Measurements from ENCODE around the gene ATG13.

ATG13 gene

DNA sequence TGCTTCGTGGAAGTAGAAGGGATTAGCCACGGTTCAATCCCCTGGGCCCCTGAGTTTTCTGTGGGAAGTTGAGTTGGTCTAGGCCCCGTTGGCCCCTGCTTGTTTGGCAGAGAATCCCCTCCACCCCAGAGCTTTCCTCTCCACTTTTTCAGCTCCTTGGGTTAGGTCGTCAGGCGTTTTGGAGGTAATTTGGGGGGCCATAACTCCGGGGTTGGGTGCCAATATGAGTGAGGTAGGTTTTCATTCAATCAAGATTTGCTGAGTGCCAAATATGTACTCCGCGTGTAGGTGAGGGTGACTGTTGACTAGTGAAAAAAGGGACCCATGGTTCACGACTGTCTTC is 590 bp downstream of the ATG13 start:
- Histone ChIP-seq H3K27ac (ENCODE audit: low read length) (peak overlapping the region; percentile 86; the same call in 1 of the 2 replicates), H3K79me2 (ENCODE audit: low read length) (peaks cover 59% of the 10 kb centered on the region), H3K4me3 (ENCODE audit: low read length) (peak overlapping the region; percentile 93)

GRCh38 chr11:46618837-46619236 is 1.5 kb downstream of the ATG13 start:
- no peak for TF ChIP-seq EZH2phosphoT487 (IDR thresholded peaks at IDR 0.05; ENCODE audit: low read length)
- no peak for TF ChIP-seq EZH2 (optimal IDR thresholded peaks at IDR 0.05; ENCODE audit: low read depth, low read length)
- TF ChIP-seq, protein P1, sequence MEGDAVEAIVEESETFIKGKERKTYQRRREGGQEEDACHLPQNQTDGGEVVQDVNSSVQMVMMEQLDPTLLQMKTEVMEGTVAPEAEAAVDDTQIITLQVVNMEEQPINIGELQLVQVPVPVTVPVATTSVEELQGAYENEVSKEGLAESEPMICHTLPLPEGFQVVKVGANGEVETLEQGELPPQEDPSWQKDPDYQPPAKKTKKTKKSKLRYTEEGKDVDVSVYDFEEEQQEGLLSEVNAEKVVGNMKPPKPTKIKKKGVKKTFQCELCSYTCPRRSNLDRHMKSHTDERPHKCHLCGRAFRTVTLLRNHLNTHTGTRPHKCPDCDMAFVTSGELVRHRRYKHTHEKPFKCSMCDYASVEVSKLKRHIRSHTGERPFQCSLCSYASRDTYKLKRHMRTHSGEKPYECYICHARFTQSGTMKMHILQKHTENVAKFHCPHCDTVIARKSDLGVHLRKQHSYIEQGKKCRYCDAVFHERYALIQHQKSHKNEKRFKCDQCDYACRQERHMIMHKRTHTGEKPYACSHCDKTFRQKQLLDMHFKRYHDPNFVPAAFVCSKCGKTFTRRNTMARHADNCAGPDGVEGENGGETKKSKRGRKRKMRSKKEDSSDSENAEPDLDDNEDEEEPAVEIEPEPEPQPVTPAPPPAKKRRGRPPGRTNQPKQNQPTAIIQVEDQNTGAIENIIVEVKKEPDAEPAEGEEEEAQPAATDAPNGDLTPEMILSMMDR (IDR thresholded peaks at IDR 0.05; ENCODE audit: low read length): no peak
- H3K9me3 ChIP-seq (replicated peaks; ENCODE audit: insufficient read depth, low read length): no peaks in the 10 kb centered on the region
- 0 out of 2 replicates have a peak, but pooled peaks cover 7% of the 10 kb centered on the region for H3F3A ChIP-seq (ENCODE audit: insufficient read depth, low read length)
- no peak overlapping the region for H2AFZ ChIP-seq (ENCODE audit: low read length)
- H4K20me1 ChIP-seq (ENCODE audit: insufficient read depth, low read length): no peaks in the 10 kb centered on the region
- H3K4me2 ChIP-seq (ENCODE audit: low read depth, low read length): peak overlapping the region; percentile 71; the same call in 1 of the 2 replicates
- H3K4me3 ChIP-seq (ENCODE audit: low read length): no peak overlapping the region
- H3K36me3 ChIP-seq (replicated peaks; ENCODE audit: insufficient read depth, low read length): no peaks in the 10 kb centered on the region
- no peaks in the 10 kb centered on the region for H3K9me2 ChIP-seq (replicated peaks; ENCODE audit: insufficient read depth, low read length)
- H3K27me3 ChIP-seq (replicated peaks; ENCODE audit: insufficient read depth, low read length): no peaks in the 10 kb centered on the region
- H3K27ac ChIP-seq (ENCODE audit: low read length): no peak overlapping the region
- no peak overlapping the region for H3K9ac ChIP-seq (ENCODE audit: low read length)
- H3K4me1 ChIP-seq (ENCODE audit: low read length): peaks cover 9% of the 10 kb centered on the region; the same call in 1 of the 2 replicates
- H3K79me2 ChIP-seq (ENCODE audit: low read length): peaks cover 59% of the 10 kb centered on the region
- DNase-seq: no peak

More for the DNA sequence above, 590 bp downstream of the ATG13 start:
- Histone ChIP-seq H3F3A (ENCODE audit: insufficient read depth, low read length) (0 out of 2 replicates have a peak, but pooled peaks cover 7% of the 10 kb centered on the region), H3K9me3 (replicated peaks; ENCODE audit: insufficient read depth, low read length) (no peaks in the 10 kb centered on the region), H3K4me1 (ENCODE audit: low read length) (peaks cover 9% of the 10 kb centered on the region; the same call in 1 of the 2 replicates), H4K20me1 (ENCODE audit: insufficient read depth, low read length) (no peaks in the 10 kb centered on the region), H3K9me2 (replicated peaks; ENCODE audit: insufficient read depth, low read length) (no peaks in the 10 kb centered on the region), H3K27me3 (replicated peaks; ENCODE audit: insufficient read depth, low read length) (no peaks in the 10 kb centered on the region), H2AFZ (ENCODE audit: low read length) (peak overlapping the region; percentile 85; the same call in 1 of the 2 replicates), H3K9ac (ENCODE audit: low read length) (peak overlapping the region; percentile 96), H3K36me3 (replicated peaks; ENCODE audit: insufficient read depth, low read length) (no peaks in the 10 kb centered on the region), H3K4me2 (ENCODE audit: low read depth, low read length) (peak overlapping the region; percentile 71)
- no peak for DNase-seq
- TF ChIP-seq EZH2phosphoT487 (IDR thresholded peaks at IDR 0.05; ENCODE audit: low read length): no peak
- TF ChIP-seq EZH2 (optimal IDR thresholded peaks at IDR 0.05; ENCODE audit: low read depth, low read length): no peak
- TF ChIP-seq, protein P1 (IDR thresholded peaks at IDR 0.05; ENCODE audit: low read length): no peak

DNA sequence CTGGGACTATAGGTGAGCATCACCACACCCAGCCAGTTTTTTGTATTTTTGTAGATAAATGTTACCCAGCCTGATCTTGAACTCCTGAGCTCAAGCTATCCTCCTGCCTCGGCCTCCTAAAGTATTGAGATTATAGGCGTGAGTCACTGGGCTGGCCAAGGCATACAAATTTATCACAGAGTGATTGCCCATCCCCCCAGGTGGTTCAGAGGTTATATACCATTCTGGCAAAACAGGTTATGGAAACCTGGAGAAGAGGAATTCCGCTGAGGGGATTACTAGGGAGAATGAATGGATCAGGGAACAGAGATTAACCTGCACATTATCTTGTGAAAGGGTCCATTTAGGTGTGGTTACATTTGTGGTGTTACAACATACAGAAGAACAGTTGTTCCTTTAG is 8.1 kb downstream of the ATG13 start:
- Histone ChIP-seq H3F3A (ENCODE audit: insufficient read depth, low read length) (no peaks in the 10 kb centered on the region), H3K79me2 (ENCODE audit: low read length) (peaks cover 51% of the 10 kb centered on the region), H3K4me1 (ENCODE audit: low read length) (no peaks in the 10 kb centered on the region), H3K36me3 (replicated peaks; ENCODE audit: insufficient read depth, low read length) (no peaks in the 10 kb centered on the region; the same call in 1 of the 2 replicates), H4K20me1 (ENCODE audit: insufficient read depth, low read length) (no peaks in the 10 kb centered on the region), H3K9me2 (replicated peaks; ENCODE audit: insufficient read depth, low read length) (no peaks in the 10 kb centered on the region), H3K9me3 (replicated peaks; ENCODE audit: insufficient read depth, low read length) (no peaks in the 10 kb centered on the region), H3K27ac (ENCODE audit: low read length) (no peak overlapping the region), H3K4me3 (ENCODE audit: low read length) (no peak overlapping the region), H3K27me3 (replicated peaks; ENCODE audit: insufficient read depth, low read length) (no peaks in the 10 kb centered on the region), H3K9ac (ENCODE audit: low read length) (no peak overlapping the region), H2AFZ (ENCODE audit: low read length) (no peak overlapping the region), H3K4me2 (ENCODE audit: low read depth, low read length) (no peak overlapping the region)
- DNase-seq: no peak
- TF ChIP-seq EZH2phosphoT487 (IDR thresholded peaks at IDR 0.05; ENCODE audit: low read length) (no peak), EZH2 (optimal IDR thresholded peaks at IDR 0.05; ENCODE audit: low read depth, low read length) (no peak)
- TF ChIP-seq, protein P1 (IDR thresholded peaks at IDR 0.05; ENCODE audit: low read length): no peak

All from MM.1S (cell line).